ENCODE results near the gene NTN1. TPM values are rescaled to one million over a fixed set of nuclear protein-coding genes. Genes with fewer than 3 reads are reported as not detected.

Gene NTN1
- polyA plus RNA-seq, 1 donor: 3.3 TPM

GRCh38 chr17:9162275-9162985 lies 141.1 kb downstream of the NTN1 start:
- no peak for DNase-seq

- no peak for DNase-seq
Measured at GRCh38 chr17:9166788-9167187, 145.5 kb downstream of the NTN1 start.

DNA sequence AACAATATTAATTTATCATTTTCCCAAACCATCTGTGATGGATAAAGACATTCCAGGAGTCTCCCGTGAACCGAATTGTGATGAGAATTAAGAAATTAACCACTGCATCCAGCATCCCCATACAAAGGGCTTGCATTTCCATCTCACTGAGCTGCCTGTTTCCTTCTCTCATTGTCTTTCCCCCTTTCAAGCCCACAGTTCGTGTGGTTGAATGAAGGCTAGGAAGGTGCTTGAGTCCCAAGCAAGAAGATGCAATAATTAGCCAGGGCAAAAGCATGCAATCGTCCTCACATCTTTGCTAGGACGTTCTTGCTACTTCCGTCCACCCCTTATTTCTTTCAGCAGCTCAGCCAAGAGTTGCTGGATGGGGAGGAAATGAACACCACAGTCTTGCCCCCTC lies 146.1 kb downstream of the NTN1 start:
- DNase-seq: no peak

DNA sequence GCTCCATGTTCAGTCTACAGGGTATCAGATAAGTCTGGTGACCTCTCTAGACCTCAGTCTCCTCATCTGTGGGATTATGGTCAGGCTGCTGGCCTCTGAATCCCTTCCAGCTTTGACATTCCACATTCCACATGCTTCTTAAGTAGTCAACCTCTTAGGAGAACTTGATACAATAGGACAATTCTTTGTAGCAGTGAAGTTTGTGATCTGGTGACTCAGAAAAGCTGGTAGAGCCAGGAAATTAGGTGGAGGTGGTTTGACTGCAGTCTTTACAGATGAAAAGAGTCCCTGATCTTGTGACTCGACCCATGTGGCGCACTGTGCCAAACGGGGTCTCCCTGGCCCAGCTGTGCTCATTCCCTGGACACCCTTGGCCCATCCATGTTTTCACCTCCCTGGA lies 147.8 kb downstream of the NTN1 start:
- no peak for DNase-seq

- no peak for DNase-seq
Measured at GRCh38 chr17:9170336-9170735, 149.0 kb downstream of the NTN1 start.

GRCh38 chr17:9170853-9171252 lies 149.5 kb downstream of the NTN1 start:
- DNase-seq: no peak

DNA sequence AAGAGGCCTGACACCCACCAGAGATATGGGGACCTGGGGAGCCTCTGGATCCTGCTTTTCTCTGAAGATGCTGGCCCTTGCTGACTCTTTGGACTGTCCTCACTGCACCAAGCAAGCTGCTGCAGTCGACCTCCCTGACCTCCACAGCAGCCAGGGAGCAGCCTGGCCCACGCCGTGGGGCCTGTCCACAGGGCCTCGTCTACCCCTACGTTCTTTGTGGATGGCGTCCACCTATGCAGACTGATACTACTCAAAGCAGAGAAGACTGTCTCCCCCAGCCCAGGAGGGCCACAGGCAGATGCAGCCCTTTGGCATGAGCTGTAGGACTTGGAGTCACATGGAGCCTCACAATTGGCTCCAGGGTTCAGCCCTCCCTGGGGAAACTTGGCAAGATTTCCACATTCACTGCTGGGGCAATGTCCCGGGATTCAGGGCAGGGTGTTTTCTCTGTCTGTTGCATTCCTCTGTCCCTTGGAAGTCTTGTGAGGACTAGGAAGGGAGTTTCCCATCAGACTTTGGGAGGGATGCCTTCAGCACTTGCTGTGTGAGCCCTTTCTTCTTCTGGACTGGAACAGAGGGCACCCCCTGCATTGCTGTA lies 152.2 kb downstream of the NTN1 start:
- no peak for DNase-seq

DNA sequence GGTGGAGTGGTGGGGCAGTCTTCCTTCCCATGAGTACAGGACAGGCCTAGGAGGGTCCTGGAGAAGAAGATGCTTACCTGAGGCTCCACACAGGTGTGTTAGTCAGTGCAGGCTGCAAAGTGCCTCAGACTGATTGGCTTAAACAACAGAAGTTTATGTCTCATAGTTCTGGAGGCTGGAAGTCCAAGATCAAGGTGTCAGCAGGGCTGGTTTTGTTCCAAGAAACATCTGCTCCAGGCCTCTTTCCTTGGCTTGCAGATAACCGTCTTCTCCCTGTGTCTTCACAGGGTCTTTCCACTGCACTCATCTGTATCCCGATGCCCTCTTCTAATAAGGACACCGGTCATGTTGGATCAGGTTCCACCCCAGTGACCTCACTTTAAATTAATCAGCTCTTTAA lies 153.0 kb downstream of the NTN1 start:
- no peak for DNase-seq

- no peak for DNase-seq
Measured at GRCh38 chr17:9174779-9175574, 153.7 kb downstream of the NTN1 start.

DNA sequence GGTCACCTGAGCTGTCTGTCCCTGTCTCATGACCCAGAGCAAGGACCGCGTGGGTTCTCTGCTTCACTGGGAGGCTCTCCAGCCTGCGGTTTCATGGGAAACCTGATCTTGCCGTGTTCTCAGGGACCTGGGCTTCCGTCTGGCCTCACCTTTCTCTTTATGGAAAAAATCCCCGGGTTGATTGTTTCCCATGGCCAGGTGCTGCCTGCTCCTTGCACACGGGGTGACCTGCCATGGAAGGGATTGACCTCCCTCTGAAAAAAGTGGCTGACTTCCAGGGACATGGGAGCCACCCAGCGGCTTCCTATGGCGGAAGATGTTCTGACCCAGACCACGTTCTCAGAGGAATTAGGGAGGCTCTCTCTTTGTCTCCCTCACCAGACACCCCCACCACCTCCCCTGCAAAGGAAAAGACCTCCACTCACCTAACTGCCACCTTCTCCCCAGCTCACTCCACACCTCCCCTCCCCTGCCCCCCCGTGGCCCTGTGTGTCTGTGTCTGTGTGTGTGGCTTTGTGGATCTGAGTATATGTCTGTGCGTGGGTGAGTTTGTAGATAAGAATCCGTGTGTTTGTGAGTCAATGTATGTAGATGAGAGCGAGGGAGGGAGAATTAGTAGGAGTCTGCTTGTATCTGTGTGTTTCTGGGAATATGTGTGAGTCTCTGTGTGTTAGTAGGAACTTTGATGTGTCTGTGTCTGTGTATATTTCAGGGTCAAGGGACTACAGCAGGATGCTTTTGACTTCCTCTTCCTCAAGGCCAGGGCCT lies 154.6 kb downstream of the NTN1 start:
- DNase-seq: no peak

GRCh38 chr17:9177212-9177611 lies 155.9 kb downstream of the NTN1 start:
- DNase-seq: no peak

GRCh38 chr17:9178319-9178718 lies 157.0 kb downstream of the NTN1 start:
- DNase-seq: no peak

GRCh38 chr17:9179602-9180001 lies 158.3 kb downstream of the NTN1 start:
- DNase-seq: no peak

GRCh38 chr17:9181640-9182039 lies 160.3 kb downstream of the NTN1 start:
- no peak for DNase-seq

GRCh38 chr17:9183306-9183705 lies 162.0 kb downstream of the NTN1 start:
- DNase-seq: no peak

- DNase-seq: no peak
Measured at GRCh38 chr17:9185142-9185541, 163.8 kb downstream of the NTN1 start.

- DNase-seq: no peak
Measured at GRCh38 chr17:9185688-9186284, 164.5 kb downstream of the NTN1 start.

- DNase-seq: no peak
Measured at GRCh38 chr17:9187828-9188227, 166.5 kb downstream of the NTN1 start.

GRCh38 chr17:9188367-9188766 lies 167.1 kb downstream of the NTN1 start:
- no peak for DNase-seq

GRCh38 chr17:9189870-9190269 lies 168.6 kb downstream of the NTN1 start:
- no peak for DNase-seq

DNA sequence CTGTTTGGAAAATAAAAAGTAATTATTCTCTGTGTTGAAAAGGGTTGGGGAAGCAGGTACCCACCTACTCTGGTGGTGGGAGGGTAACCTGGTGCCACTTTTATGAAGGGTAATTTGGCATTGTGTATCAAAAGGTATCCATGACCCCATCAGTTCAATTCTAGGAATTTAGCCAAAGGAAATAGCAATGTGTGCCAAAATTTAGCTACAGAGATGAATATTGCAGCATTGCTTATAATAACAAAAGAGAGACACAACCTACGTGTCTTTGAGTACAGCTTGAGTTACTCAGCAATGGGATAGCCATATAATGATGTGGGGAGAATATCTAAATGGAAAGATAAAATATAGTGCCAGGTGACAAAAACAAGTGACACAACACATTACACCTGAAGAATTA lies 170.7 kb downstream of the NTN1 start:
- DNase-seq: no peak

- no peak for DNase-seq
Measured at GRCh38 chr17:9195411-9195810, 174.1 kb downstream of the NTN1 start.
